VCaP (cell line): ENCODE results near the gene CEP85L.

Source experiments
- H3K27ac ChIP-seq: fragments of 450-650 bp; 2 replicates; pipeline ENCODE4 v1.5.1; 2017
- CTCF ChIP-seq: fragments of 450-650 bp; conservative IDR thresholded peaks from 2 replicates; pipeline ENCODE4 v1.5.1; 2017; ENCODE audit warnings: mild to moderate bottlenecking, moderate library complexity

Gene CEP85L

GRCh38 chr6:118468682-118469465 lies 182.5 kb downstream of the CEP85L start:
- H3K27ac ChIP-seq: peak overlapping the region; percentile 69
- no peak for TF ChIP-seq CTCF

- H3K27ac ChIP-seq: 0 out of 2 replicates have a peak overlapping the region, but pooled peaks have one; percentile 69
- TF ChIP-seq CTCF: no peak
Measured at GRCh38 chr6:118467181-118467580, 184.2 kb downstream of the CEP85L start.

GRCh38 chr6:118464620-118465019 lies 186.8 kb downstream of the CEP85L start:
- no peak overlapping the region for H3K27ac ChIP-seq
- TF ChIP-seq CTCF: no peak

DNA sequence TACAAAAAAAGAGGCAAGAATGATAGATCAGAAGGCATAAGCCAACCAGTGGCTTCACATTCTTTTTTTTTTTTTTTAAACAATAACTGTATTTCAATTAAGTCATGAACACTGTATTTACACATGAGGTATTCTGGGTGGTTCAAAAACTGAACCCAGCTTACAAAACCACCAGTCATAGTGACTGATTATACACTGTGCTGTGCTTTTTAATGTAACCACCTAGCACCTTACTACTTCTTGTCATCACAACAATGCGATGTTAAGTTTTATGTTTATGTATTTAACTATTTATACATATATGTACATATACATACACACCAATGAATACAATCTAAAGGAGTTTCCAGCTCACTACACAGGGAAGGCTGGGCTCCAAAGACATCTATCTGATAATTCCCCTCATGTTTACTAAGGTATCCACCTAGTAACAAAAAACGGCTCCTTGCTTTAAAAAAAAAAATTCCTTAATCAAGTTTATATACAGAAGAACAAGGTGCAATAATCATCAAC lies 190.4 kb downstream of the CEP85L start:
- no peak overlapping the region for H3K27ac ChIP-seq
- TF ChIP-seq CTCF: no peak

DNA sequence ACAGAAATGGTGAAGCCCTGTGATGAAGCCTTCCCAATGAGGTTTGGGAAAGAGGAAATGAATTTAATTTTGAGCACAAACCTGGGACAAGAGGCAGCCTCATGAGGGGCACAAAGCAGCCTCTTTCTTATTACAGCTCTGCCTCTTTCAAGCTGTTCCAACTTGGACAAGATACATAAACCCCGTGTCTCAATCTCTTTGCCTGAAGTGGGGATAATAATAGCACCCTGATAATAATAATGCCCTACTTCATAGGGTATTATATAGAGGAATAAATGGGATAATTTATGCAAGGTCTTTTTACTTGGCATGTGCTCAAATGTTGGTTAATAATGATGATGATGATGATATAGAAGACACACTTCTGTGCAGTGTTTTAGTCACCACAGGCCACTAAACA lies 194.4 kb downstream of the CEP85L start:
- H3K27ac ChIP-seq: no peak overlapping the region
- no peak for TF ChIP-seq CTCF

DNA sequence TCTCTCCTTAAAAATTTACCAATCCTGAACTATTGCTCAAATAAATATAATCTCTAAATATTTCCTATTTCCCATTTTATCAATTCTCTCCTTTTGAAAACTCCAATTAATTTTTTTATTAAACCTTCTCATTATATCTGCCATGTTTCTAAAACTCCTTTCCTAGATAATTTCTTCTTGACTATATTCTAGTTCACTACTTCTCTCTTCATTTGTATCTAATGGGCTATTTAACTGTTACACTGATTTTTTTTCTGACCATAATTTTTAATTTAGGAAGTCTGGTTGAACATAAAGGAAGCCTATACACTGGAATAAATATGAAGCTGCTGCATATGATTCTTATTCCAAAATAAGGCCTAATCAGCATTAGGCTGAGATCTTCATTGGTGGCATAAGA lies 199.6 kb downstream of the CEP85L start:
- TF ChIP-seq CTCF: no peak

GRCh38 chr6:118444796-118445195 lies 206.6 kb downstream of the CEP85L start:
- H3K27ac ChIP-seq: no peak overlapping the region
- no peak for TF ChIP-seq CTCF

More for the DNA sequence above, 199.6 kb downstream of the CEP85L start:
- no peak overlapping the region for H3K27ac ChIP-seq
